ENCODE measurements around the gene PCSK6. TPM values are rescaled to one million over a fixed set of nuclear protein-coding genes. Genes with fewer than 3 reads are reported as not detected.

PCSK6 gene
- total RNA-seq, 1 donor: 0.72 TPM

DNA sequence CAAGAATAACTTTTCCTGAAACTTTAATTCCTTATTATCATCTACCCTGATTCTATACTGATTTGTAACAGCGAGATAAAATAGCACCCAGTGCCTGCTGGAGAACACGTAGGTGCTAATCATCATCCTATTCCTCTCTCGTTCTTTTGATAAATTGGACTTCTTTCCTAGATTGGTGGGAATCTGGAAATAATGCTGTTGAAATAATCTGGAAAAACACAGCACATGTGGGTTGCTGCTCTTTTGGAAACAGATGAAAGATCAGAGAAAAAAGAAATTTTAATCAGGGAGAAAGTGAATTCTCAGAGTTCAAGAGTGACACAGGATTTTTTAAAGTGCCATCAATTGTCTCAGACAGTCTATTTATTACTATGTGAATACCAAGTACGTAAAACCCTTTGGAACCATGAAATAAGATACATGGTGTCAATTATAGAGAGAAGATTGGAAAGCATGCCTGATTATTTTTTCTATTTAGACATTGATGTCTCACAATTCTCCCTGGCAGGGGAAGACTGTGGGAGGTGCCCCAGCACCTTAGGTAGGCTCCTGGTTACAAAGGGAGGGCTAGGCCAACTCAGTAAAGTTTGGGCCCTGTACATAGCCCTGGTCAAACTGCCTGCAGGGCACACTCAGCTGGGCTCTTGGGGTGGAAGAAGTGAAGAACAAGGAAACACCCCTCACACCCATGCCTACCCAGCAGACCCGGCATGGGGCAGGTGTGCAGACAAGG lies 134.4 kb downstream of the PCSK6 start:
- Histone ChIP-seq H3K27me3 (ENCODE audit: insufficient read depth, low read length) (peaks cover 3% of the 10 kb centered on the region), H3K79me2 (ENCODE audit: insufficient read depth, low read length) (no peaks in the 10 kb centered on the region), H3K36me3 (ENCODE audit: insufficient read depth, low read length) (no peaks in the 10 kb centered on the region), H3K9me3 (ENCODE audit: low read depth, low read length) (no peaks in the 10 kb centered on the region), H3K4me2 (ENCODE audit: insufficient read depth, low read length) (no peak overlapping the region), H4K20me1 (ENCODE audit: insufficient read depth, low read length) (no peaks in the 10 kb centered on the region), H3K4me3 (ENCODE audit: insufficient read depth, low read length) (no peak overlapping the region), H3K27ac (ENCODE audit: low read depth, low read length) (no peak overlapping the region), H3K4me1 (ENCODE audit: insufficient read depth, low read length) (no peaks in the 10 kb centered on the region), H2AFZ (ENCODE audit: low read length) (no peak overlapping the region)
- TF ChIP-seq, protein P1, sequence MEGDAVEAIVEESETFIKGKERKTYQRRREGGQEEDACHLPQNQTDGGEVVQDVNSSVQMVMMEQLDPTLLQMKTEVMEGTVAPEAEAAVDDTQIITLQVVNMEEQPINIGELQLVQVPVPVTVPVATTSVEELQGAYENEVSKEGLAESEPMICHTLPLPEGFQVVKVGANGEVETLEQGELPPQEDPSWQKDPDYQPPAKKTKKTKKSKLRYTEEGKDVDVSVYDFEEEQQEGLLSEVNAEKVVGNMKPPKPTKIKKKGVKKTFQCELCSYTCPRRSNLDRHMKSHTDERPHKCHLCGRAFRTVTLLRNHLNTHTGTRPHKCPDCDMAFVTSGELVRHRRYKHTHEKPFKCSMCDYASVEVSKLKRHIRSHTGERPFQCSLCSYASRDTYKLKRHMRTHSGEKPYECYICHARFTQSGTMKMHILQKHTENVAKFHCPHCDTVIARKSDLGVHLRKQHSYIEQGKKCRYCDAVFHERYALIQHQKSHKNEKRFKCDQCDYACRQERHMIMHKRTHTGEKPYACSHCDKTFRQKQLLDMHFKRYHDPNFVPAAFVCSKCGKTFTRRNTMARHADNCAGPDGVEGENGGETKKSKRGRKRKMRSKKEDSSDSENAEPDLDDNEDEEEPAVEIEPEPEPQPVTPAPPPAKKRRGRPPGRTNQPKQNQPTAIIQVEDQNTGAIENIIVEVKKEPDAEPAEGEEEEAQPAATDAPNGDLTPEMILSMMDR (IDR thresholded peaks at IDR 0.05; ENCODE audit: extremely low read depth, low read depth, low read length): no peak
- DNase-seq (ENCODE audit: insufficient read length, low spot score, missing footprints): peak; percentile 77

DNA sequence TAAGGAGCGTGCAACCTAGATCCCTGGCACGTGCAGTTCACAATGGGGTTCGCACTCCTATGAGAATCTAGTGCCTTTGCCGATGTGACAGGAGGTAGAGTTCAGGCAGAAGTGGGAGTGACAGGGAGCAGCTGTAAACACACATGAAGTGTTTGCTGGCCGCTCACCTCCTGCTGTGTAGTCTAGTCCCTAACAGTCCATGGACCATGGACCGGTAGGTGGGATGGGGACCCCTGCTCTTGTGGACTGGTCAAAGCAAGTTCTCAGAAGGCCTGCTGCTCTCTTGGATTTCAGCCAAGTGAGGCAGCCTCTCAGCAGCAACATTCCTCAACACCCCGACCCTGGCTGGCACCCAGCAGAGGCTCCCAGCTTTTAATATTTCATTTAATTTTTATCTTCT lies 136.3 kb downstream of the PCSK6 start:
- Histone ChIP-seq H3K27me3 (ENCODE audit: insufficient read depth, low read length) (peaks cover 3% of the 10 kb centered on the region), H3K27ac (ENCODE audit: low read depth, low read length) (no peak overlapping the region), H4K20me1 (ENCODE audit: insufficient read depth, low read length) (no peaks in the 10 kb centered on the region), H3K9me3 (ENCODE audit: low read depth, low read length) (no peaks in the 10 kb centered on the region), H3K79me2 (ENCODE audit: insufficient read depth, low read length) (no peaks in the 10 kb centered on the region), H3K4me2 (ENCODE audit: insufficient read depth, low read length) (no peak overlapping the region), H3K4me3 (ENCODE audit: insufficient read depth, low read length) (no peak overlapping the region), H2AFZ (ENCODE audit: low read length) (no peak overlapping the region), H3K4me1 (ENCODE audit: insufficient read depth, low read length) (no peaks in the 10 kb centered on the region), H3K36me3 (ENCODE audit: insufficient read depth, low read length) (no peaks in the 10 kb centered on the region)
- TF ChIP-seq, protein P1 (IDR thresholded peaks at IDR 0.05; ENCODE audit: extremely low read depth, low read depth, low read length): no peak
- no peak for DNase-seq (ENCODE audit: insufficient read length, low spot score, missing footprints)

DNA sequence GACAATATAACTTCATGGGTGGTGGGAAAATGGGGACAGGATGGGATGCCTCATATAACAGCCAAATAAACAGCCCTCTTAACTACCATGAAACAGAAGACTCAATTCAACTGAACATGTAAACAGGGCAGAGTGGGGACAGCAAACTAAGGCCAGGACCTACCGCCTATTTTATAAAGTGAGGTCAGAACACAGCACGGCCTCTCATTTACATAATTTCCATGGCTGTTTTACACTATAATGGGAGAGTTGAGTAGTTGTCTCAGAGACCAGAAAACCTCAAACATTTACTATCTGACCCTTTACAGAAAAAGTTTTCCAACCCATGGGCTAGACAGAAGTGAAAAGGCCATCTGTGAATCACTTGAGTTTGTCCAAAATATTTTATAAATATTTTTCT lies 137.8 kb downstream of the PCSK6 start:
- Histone ChIP-seq H3K79me2 (ENCODE audit: insufficient read depth, low read length) (no peaks in the 10 kb centered on the region), H3K9me3 (ENCODE audit: low read depth, low read length) (no peaks in the 10 kb centered on the region), H3K4me3 (ENCODE audit: insufficient read depth, low read length) (no peak overlapping the region), H3K27me3 (ENCODE audit: insufficient read depth, low read length) (peaks cover 6% of the 10 kb centered on the region), H3K27ac (ENCODE audit: low read depth, low read length) (no peak overlapping the region), H2AFZ (ENCODE audit: low read length) (no peak overlapping the region), H3K36me3 (ENCODE audit: insufficient read depth, low read length) (no peaks in the 10 kb centered on the region), H3K4me2 (ENCODE audit: insufficient read depth, low read length) (no peak overlapping the region), H3K4me1 (ENCODE audit: insufficient read depth, low read length) (no peaks in the 10 kb centered on the region), H4K20me1 (ENCODE audit: insufficient read depth, low read length) (no peaks in the 10 kb centered on the region)
- DNase-seq (ENCODE audit: insufficient read length, low spot score, missing footprints): peak; percentile 48
- TF ChIP-seq, protein P1 (IDR thresholded peaks at IDR 0.05; ENCODE audit: extremely low read depth, low read depth, low read length): no peak

DNA sequence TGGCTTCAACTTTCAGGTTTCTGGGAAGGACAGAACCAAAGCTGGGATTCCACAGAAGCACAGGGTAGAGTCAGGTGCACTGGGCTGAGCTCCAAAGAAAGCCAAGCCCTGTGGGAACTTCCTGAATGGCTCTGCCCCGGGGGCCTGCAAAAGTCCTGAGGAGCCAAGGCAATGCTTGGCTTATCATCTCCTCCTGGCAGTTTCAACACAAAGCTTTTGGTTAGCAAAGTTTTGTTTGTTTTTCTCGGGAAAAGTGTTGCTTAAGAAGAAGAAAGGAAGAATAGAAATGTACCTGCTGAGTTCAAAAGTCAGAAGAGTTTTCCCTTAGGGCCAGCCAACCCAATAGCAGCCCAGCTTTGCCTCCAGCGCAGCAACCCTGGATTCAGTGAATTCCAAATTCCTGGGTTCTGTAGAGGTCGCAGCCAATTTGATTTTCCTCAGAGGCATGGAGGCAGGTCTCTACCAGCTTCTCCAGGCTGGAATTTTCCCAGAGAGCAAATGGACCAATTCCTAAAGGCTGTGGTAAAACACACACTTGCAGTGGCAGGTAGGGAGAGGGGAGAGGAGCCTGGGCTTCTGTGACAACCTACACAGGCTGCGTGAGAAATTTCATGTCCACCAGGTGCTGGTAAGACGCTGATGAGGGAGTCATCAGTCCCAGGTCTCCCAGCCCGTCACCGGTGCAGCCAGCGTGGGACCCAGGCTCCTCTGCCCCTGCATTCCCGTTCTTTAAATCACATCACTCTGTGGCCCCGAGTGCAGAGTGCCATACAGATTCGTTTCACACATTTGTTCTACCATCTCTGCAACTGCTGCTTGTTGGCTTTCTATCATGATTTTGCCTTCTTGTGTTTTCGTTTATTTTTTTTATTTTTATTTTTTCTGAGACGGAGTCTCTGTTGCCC lies 140.2 kb downstream of the PCSK6 start:
- Histone ChIP-seq H3K9me3 (ENCODE audit: low read depth, low read length) (no peaks in the 10 kb centered on the region), H3K27ac (ENCODE audit: low read depth, low read length) (no peak overlapping the region), H3K27me3 (ENCODE audit: insufficient read depth, low read length) (peaks cover 5% of the 10 kb centered on the region), H3K36me3 (ENCODE audit: insufficient read depth, low read length) (no peaks in the 10 kb centered on the region), H3K4me2 (ENCODE audit: insufficient read depth, low read length) (no peak overlapping the region), H3K79me2 (ENCODE audit: insufficient read depth, low read length) (no peaks in the 10 kb centered on the region), H2AFZ (ENCODE audit: low read length) (no peak overlapping the region), H3K4me3 (ENCODE audit: insufficient read depth, low read length) (no peak overlapping the region), H4K20me1 (ENCODE audit: insufficient read depth, low read length) (no peaks in the 10 kb centered on the region), H3K4me1 (ENCODE audit: insufficient read depth, low read length) (no peaks in the 10 kb centered on the region)
- TF ChIP-seq, protein P1 (IDR thresholded peaks at IDR 0.05; ENCODE audit: extremely low read depth, low read depth, low read length): no peak
- peak; percentile 39 for DNase-seq (ENCODE audit: insufficient read length, low spot score, missing footprints)

Measured in osteoblast (primary cell).